Stimulated activated CD8-positive, alpha-beta memory T cell treated with anti-CD3 and anti-CD28 coated beads, Interleukin-4, amount 100 ng/mL, for 48 hours (primary cell): ENCODE measurements around the gene YES1.
"Not testable (repeated sequence)": the region's sequence is repeated elsewhere in the genome, so short reads cannot be mapped to it uniquely, and the experiment has no call there.

ENCODE experiments used
- DNase-seq: peaks from one replicate; pipeline ENCODE4 v3.0.0-alpha.2; 2020

The YES1 gene

GRCh38 chr18:778194-778927 lies 33.7 kb downstream of the YES1 start:
- DNase-seq, result no peak

GRCh38 chr18:777021-777420 lies 35.0 kb downstream of the YES1 start:
- DNase-seq, result no peak

GRCh38 chr18:776044-776443 lies 36.0 kb downstream of the YES1 start:
- DNase-seq, result not testable (repeated sequence)

GRCh38 chr18:774811-775210 lies 37.2 kb downstream of the YES1 start:
- DNase-seq, result no peak

GRCh38 chr18:773980-774624 lies 37.9 kb downstream of the YES1 start:
- no peak for DNase-seq

- DNase-seq, result no peak
Measured at GRCh38 chr18:770583-770961, 41.5 kb downstream of the YES1 start.

- no peak for DNase-seq
Measured at GRCh38 chr18:767961-768360, 44.1 kb downstream of the YES1 start.

- no peak for DNase-seq
Measured at GRCh38 chr18:767084-767882, 44.8 kb downstream of the YES1 start.

GRCh38 chr18:766550-766860 lies 45.5 kb downstream of the YES1 start:
- no peak for DNase-seq

GRCh38 chr18:765764-766549 lies 46.1 kb downstream of the YES1 start:
- DNase-seq, result no peak

DNA sequence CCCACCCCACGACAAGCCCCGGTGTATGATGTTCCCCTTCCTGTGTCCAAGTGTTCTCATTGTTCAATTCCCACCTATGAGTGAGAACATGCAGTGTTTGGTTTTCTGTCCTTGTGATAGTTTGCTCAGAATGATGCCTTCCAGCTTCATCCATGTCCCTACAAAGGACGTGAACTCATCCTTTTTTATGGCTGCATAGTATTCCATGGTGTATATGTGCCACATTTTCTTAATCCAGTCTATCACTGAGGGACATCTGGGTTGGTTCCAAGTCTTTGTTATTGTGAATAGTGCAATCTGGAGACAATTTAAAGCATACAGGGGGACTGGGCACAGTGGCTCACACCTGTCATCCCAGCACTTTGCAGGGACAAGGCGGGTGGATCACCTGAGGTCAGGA lies 52.2 kb downstream of the YES1 start:
- not testable (repeated sequence) for DNase-seq

DNA sequence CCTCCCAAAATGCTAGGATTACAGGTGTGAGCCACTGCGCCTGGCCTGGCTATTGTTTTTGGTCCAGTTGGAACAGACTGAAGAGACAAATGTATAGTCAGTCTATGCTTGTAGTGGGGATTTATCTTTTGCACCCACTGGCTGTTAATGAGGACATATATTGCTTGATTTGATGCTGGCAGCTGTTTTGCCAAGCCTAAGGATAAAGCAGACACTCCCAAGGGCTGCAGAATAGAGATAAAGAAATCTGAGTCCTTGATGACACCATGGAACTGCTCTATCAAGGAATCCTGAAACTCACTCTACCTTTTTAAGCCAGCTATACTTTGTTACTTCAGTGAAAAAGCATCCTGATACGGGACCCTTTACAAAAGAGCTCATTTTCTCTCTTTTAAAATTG lies 56.5 kb downstream of the YES1 start:
- no peak for DNase-seq

GRCh38 chr18:754656-755055 lies 57.4 kb downstream of the YES1 start:
- DNase-seq, result no peak

GRCh38 chr18:750456-750855 lies 61.6 kb downstream of the YES1 start:
- no peak for DNase-seq

GRCh38 chr18:744832-745597 lies 67.0 kb downstream of the YES1 start:
- no peak for DNase-seq

- DNase-seq, result no peak
Measured at GRCh38 chr18:741931-742512, 70.0 kb downstream of the YES1 start.

DNA sequence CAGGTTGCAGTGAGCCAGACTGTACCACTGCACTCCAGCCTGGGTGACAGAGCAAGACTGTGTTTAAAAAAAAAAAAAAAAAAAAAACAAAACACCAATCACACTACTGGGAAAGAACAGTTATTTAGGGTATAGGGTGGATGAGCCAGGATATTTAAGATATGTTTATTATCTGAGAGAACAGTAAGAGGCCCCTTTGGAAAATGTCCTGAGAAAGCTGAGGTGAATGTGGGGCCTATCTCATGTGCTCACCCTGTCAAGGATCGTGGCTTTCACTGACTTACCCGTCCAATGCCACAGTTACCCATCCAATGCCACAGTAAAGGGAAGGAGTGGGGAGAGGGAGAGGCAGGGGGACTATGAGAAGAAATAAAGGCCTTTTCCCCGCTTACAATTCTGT lies 79.7 kb downstream of the YES1 start:
- no peak for DNase-seq

DNA sequence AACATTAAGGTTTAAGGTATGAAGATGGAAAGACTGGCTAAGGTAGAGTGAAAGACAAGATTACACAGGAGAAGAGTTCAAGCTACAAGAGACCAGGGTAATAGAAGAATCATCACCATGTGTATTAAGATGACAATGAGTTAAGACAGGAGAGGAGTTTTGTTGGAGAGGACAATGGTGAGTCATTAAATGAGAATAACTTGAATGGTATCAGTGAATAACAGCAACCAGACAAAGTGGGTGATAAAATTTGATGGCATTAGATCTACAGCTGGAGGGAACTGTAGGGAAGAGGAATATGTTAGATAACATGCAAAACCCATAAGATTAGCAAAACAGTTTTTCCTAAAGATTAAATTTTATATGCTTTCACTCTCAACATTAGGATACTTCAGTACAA lies 80.9 kb downstream of the YES1 start:
- no peak for DNase-seq

- DNase-seq, result no peak
Measured at GRCh38 chr18:730692-731091, 81.3 kb downstream of the YES1 start.

- DNase-seq, result not testable (repeated sequence)
Measured at GRCh38 chr18:730120-730519, 81.9 kb downstream of the YES1 start.

GRCh38 chr18:725646-726045 lies 86.4 kb downstream of the YES1 start:
- no peak for DNase-seq

DNA sequence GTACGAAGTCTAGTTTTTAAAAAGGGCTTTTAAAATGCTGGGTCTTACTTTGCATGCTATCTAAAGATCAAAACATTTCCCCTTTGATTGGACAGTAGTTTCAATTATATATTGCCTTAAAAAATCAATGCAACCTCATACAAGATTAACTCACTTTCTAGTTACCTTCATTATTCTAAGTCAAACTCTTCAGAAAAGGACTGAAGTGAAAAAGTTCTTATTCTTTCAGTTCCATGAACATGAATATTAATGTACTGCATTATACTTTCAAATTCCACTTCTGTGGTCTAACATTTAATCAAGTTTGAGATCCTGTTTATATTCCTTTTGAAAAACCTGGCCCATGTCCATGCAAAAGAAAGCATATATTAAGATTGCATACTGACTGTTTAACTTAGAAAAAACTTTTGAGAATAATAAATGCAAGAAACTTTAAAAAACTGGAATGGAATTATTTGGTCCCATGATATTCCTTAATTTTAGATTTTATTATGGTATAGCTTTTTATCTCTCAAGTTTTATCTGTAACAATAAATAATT lies 88.4 kb downstream of the YES1 start:
- no peak for DNase-seq
